OCI-LY3 (cell line): ENCODE data around the gene UBE2S.

ENCODE experiments used
- EZH2phosphoT487 ChIP-seq: fragments of 200-600 bp; shearing (Covaris generic); IDR thresholded peaks from 2 replicates; pipeline ENCODE4 v1.6.1; 2018; ENCODE audit warnings: antibody characterized with exemption, mixed run types, low read depth
- TF ChIP-seq, protein P1 (sequence below): fragments of 200-600, 300-600 bp; sonication (generic); IDR thresholded peaks from 2 replicates; pipeline ENCODE4 v1.5.1; 2014; ENCODE audit warnings: antibody characterized with exemption, low read length, low read depth

DNA sequence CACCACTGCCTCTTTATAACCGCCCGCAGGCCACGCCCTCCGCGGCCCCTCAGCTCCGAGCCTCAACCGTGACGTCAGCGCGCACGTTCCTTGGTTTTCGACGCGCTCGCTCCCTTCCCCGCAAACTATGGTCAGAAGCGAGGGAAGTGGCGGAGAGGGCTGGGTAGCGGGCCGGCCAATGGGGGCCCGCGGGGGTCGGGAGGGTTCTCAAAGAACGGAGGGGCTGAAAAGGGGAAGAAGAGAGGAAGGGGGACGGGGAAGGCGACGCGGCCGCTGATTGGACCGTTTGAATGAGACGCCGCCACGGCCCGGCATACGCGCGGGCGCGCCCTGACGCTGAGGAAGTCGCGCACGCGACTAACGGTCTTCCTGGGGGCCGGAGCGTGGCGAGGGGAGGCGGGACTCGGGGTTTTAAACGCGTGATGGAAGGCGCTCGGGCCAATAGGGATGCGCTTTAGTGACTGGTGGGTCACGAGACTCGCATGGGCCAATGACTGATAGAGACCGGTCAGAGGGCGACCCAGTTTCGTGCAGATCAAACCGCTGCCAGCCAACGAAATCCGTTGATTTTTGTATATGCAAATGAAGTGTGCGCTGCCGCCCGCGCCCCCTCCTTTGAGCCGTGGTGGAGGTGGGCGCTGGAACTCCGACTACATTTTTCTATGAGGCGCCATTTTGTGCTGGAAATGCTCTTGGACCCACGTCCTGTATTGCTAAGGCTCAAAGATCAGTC, 378 bp upstream of the UBE2S start:
- TF ChIP-seq, protein P1, sequence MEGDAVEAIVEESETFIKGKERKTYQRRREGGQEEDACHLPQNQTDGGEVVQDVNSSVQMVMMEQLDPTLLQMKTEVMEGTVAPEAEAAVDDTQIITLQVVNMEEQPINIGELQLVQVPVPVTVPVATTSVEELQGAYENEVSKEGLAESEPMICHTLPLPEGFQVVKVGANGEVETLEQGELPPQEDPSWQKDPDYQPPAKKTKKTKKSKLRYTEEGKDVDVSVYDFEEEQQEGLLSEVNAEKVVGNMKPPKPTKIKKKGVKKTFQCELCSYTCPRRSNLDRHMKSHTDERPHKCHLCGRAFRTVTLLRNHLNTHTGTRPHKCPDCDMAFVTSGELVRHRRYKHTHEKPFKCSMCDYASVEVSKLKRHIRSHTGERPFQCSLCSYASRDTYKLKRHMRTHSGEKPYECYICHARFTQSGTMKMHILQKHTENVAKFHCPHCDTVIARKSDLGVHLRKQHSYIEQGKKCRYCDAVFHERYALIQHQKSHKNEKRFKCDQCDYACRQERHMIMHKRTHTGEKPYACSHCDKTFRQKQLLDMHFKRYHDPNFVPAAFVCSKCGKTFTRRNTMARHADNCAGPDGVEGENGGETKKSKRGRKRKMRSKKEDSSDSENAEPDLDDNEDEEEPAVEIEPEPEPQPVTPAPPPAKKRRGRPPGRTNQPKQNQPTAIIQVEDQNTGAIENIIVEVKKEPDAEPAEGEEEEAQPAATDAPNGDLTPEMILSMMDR: no peak
- TF ChIP-seq EZH2phosphoT487: no peak
